Measurements from ENCODE around the gene RNF186. TPM values are rescaled to one million over a fixed set of nuclear protein-coding genes. Genes with fewer than 3 reads are reported as not detected.

The RNF186 gene
- total and polyA plus RNA-seq, 5 donors, result not detected

DNA sequence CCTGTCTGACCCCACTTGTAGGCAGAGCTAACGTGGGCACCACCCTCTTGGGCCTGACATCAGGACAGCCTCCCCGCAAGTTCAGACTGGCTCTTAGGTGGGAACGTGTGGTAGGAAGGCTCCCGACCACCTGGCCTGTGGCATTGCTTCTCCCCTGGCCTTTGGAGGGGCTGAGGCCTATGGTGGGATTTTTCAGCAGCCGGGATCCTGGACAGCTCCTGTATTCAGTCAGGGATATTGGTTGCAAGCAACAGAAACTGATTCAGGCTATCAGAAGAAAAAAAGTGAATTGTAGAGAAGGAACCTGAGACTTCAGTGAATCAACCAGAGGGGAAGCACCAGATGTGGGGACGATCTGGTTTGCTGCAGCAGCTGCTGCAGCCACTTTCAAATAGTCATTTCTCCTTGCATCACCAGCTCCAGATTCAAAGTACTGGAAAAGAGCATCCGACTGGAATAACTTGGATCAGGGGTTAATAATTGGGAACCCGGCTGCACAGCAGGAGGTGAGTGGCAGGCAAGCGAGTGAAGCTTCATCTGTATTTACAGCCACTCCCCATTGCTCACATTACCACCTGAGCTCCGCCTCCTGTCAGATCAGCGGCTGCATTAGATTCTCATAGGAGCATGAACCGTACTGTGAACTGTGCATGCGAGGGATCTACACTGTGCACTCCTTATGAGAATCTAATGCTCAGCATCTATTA lies 5.9 kb downstream of the RNF186 start:
- intact Hi-C loops (cut with DNase I), result no loop called here
- DNase-seq (no peak), ATAC-seq (no peak)
- no peaks in the 10 kb centered on the region for H3K9me3 ChIP-seq (ENCODE audit: control insufficient read depth, low read length)
- no peak overlapping the region for H3K27ac ChIP-seq (ENCODE audit: low read length)
- WGBS, result 71% methylated on average over 13 of the region's 13 CpGs
- H3K4me1 ChIP-seq (ENCODE audit: control insufficient read depth, insufficient read depth, low read length), result peaks cover 2% of the 10 kb centered on the region
- no peak overlapping the region for H3K4me3 ChIP-seq (ENCODE audit: low read length)
- no peaks in the 10 kb centered on the region for H3K27me3 ChIP-seq (ENCODE audit: control insufficient read depth, insufficient read depth)

DNA sequence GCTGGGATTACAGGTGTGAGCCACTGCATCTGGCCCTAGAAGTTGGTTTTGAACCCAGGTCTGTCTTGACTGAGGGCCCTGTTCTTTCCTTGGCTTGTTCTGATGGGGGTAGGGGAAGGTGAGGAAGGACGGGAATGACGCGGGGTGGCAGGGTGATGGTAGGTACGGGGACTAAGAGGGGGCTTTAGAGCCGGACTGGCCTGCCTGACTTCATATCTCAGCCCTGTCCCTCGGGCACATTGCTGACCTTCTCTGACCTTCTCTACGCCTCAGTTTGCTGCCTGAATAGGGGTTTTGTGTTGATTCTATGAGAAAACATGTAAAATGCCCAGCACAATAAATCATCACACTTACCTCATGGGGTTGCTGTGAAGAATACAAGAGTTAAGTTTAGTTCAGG lies 6.7 kb downstream of the RNF186 start:
- Histone ChIP-seq H3K27ac (ENCODE audit: low read length) (no peak overlapping the region), H3K27me3 (ENCODE audit: control insufficient read depth, insufficient read depth) (no peaks in the 10 kb centered on the region), H3K4me3 (ENCODE audit: low read length) (no peak overlapping the region), H3K4me1 (ENCODE audit: control insufficient read depth, insufficient read depth, low read length) (peaks cover 2% of the 10 kb centered on the region), H3K9me3 (ENCODE audit: control insufficient read depth, low read length) (no peaks in the 10 kb centered on the region)
- WGBS, result 83% methylated on average over 7 of the region's 7 CpGs
- ATAC-seq, result no peak
- DNase-seq, result no peak
- intact Hi-C loops (cut with DNase I), result no loop called here

- H3K4me1 ChIP-seq (ENCODE audit: control insufficient read depth, insufficient read depth, low read length), result no peaks in the 10 kb centered on the region
- intact Hi-C loops (cut with DNase I), result no loop called here
- ATAC-seq (peak in 1 of 2 donors; percentile 28), DNase-seq (no peak)
- H3K27ac ChIP-seq (ENCODE audit: low read length), result no peak overlapping the region
- H3K27me3 ChIP-seq (ENCODE audit: control insufficient read depth, insufficient read depth), result no peaks in the 10 kb centered on the region
- WGBS, result 65% methylated on average over 6 of the region's 6 CpGs
- H3K9me3 ChIP-seq (ENCODE audit: control insufficient read depth, low read length), result no peaks in the 10 kb centered on the region
- H3K4me3 ChIP-seq (ENCODE audit: low read length), result no peak overlapping the region
These were observed 10.2 kb downstream of the RNF186 start for GRCh38 chr1:19804831-19805251.

DNA sequence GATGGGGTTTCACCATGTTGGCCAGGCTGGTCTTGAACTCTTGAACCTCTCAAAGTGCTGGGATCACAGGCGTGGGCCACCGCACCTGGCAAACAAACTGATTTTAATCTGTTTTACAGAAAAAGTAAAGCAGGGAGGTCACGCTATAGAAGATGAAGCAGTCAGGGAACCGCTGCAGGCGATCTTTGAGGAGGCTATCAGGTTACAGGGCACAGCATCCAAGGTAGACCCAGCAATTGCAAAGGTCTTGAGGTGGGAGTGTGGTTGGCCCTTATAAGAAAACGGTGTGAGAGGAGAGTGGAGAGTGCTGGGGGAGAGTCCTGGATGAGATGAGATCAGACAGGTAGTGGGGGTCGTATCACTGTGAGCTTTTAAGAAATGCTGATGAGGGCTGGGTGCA lies 12.8 kb downstream of the RNF186 start:
- Histone ChIP-seq H3K9me3 (ENCODE audit: control insufficient read depth, low read length) (no peaks in the 10 kb centered on the region), H3K4me1 (ENCODE audit: control insufficient read depth, insufficient read depth, low read length) (peaks cover 5% of the 10 kb centered on the region), H3K4me3 (ENCODE audit: low read length) (no peak overlapping the region), H3K27me3 (ENCODE audit: control insufficient read depth, insufficient read depth) (no peaks in the 10 kb centered on the region), H3K27ac (ENCODE audit: low read length) (no peak overlapping the region)
- DNase-seq (no peak), ATAC-seq (no peak)
- WGBS, result 54% methylated on average over 7 of the region's 7 CpGs
- intact Hi-C loops (cut with DNase I), result no loop called here

- Histone ChIP-seq H3K4me1 (ENCODE audit: control insufficient read depth, insufficient read depth, low read length) (peaks cover 5% of the 10 kb centered on the region), H3K4me3 (ENCODE audit: low read length) (peak overlapping the region; percentile 64), H3K27ac (ENCODE audit: low read length) (peak overlapping the region; percentile 16), H3K27me3 (ENCODE audit: control insufficient read depth, insufficient read depth) (no peaks in the 10 kb centered on the region), H3K9me3 (ENCODE audit: control insufficient read depth, low read length) (no peaks in the 10 kb centered on the region)
- 19% methylated on average over 33 of the region's 33 CpGs for WGBS
- intact Hi-C loops (cut with DNase I), result no loop called here
- peak; percentile 53 to 82 (median 78) for DNase-seq
- ATAC-seq, result peak; percentile 56 to 64
These were observed 14.8 kb downstream of the RNF186 start for GRCh38 chr1:19800076-19800804.

GRCh38 chr1:19799230-19800075 lies 15.6 kb downstream of the RNF186 start, which contains the start of gene TMCO4:
TMCO4 (minus strand) TSS chr1:19799916; CDS start chr1:19780758, 19,158 bp downstream.
- 2% methylated on average over 70 of the region's 70 CpGs for WGBS
- DNase-seq, result peak; percentile 67 to 89 (median 87)
- intact Hi-C loops (cut with DNase I), result loop anchor here in 1 of 4 donors (10.0 kb wide), 1 partner anchor 675 kb away; no protein-coding TSS in a partner anchor

DNA sequence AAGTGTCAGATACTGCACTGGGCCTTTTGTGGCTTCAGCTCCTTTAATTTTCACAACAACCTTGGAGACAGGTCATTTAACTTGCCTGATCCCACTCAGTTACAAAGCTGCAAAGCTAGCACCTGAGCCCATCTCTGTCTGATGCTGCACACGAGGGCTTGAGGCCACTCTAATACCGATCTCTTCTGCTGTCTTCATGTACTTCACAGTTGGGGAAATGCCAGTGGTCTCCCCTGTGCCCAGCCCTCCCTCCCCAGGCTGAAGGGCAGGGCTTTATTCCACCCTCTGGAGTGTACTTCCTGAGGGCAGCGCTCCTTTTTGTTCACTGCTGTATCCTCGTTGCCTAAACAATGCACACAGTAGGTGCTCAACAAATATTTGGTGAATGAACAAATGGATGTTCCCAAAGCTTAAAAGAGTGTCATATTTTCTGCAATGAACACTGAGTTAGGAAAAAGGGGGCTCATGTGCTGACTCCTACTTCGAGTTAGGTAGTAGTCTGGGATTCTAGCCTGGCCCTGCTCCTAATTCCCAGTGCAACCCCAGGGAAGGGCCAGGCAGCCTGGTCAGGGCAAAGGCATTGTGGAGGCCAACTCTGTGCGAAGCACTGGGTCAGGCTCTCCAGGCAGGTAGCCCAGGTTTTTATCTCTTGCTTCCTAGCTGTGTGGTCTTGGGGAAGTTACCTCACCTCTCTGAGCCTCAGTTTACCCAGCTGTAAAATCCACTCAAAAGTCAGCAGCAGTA lies 16.4 kb downstream of the RNF186 start:
- ATAC-seq (peak in 1 of 2 donors; percentile 15), DNase-seq (no peak)
- intact Hi-C loops (cut with DNase I), result loop anchor here in 1 of 4 donors (10.0 kb wide), 1 partner anchor 674 kb away; no protein-coding TSS in a partner anchor
- Histone ChIP-seq H3K9me3 (ENCODE audit: control insufficient read depth, low read length) (no peaks in the 10 kb centered on the region), H3K27me3 (ENCODE audit: control insufficient read depth, insufficient read depth) (no peaks in the 10 kb centered on the region), H3K4me1 (ENCODE audit: control insufficient read depth, insufficient read depth, low read length) (peaks cover 5% of the 10 kb centered on the region), H3K4me3 (ENCODE audit: low read length) (peak overlapping the region; percentile 64), H3K27ac (ENCODE audit: low read length) (peak overlapping the region; percentile 50)
- 75% methylated on average over 6 of the region's 6 CpGs for WGBS

More at GRCh38 chr1:19799230-19800075, 15.6 kb downstream of the RNF186 start, which contains the start of gene TMCO4:
- Histone ChIP-seq H3K4me3 (ENCODE audit: low read length) (peak within 1 kb of the TSS; percentile 64), H3K27ac (ENCODE audit: low read length) (peak within 1 kb of the TSS; percentile 50), H3K4me1 (ENCODE audit: control insufficient read depth, insufficient read depth, low read length) (peaks cover 5% of the 10 kb centered on the region), H3K27me3 (ENCODE audit: control insufficient read depth, insufficient read depth) (no peaks in the 10 kb centered on the region), H3K9me3 (ENCODE audit: control insufficient read depth, low read length) (no peaks in the 10 kb centered on the region)
- ATAC-seq, result peak; percentile 86 to 91

DNA sequence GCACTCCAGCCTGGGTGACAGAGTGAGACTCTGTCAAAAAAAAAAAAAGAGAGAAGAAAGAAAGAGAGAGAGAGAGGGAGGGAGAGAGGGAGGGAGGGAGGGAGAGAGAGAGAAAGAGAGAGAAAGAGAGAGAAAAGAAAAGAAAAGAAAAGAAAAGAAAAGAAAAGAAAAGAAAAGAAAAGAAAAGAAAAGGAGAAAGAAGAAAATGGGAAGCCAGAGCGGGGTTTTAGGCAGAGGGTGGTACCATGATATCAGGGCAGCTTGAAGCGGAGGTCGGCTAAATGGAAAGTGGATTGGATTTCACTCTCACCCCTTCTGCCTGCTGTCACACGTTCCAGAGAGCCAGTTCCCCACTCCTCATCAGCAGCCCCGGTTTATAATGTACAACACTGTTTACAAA lies 17.3 kb downstream of the RNF186 start:
- intact Hi-C loops (cut with DNase I), result loop anchor here in 1 of 4 donors (10.0 kb wide), 1 partner anchor 673 kb away; no protein-coding TSS in a partner anchor
- no peak overlapping the region for H3K27ac ChIP-seq (ENCODE audit: low read length)
- H3K4me3 ChIP-seq (ENCODE audit: low read length), result no peak overlapping the region
- DNase-seq (no peak), ATAC-seq (no peak)
- H3K9me3 ChIP-seq (ENCODE audit: control insufficient read depth, low read length), result no peaks in the 10 kb centered on the region
- peaks cover 5% of the 10 kb centered on the region for H3K4me1 ChIP-seq (ENCODE audit: control insufficient read depth, insufficient read depth, low read length)
- H3K27me3 ChIP-seq (ENCODE audit: control insufficient read depth, insufficient read depth), result no peaks in the 10 kb centered on the region
- WGBS, result 79% methylated on average over 5 of the region's 5 CpGs

GRCh38 chr1:19794583-19794982 lies 20.5 kb downstream of the RNF186 start:
- Histone ChIP-seq H3K9me3 (ENCODE audit: control insufficient read depth, low read length) (no peaks in the 10 kb centered on the region), H3K27me3 (ENCODE audit: control insufficient read depth, insufficient read depth) (no peaks in the 10 kb centered on the region), H3K4me1 (ENCODE audit: control insufficient read depth, insufficient read depth, low read length) (peaks cover 5% of the 10 kb centered on the region), H3K4me3 (ENCODE audit: low read length) (no peak overlapping the region), H3K27ac (ENCODE audit: low read length) (no peak overlapping the region)
- no peak for ATAC-seq
- intact Hi-C loops (cut with DNase I), result loop anchor here in 1 of 4 donors (10.0 kb wide), 1 partner anchor 670 kb away; no protein-coding TSS in a partner anchor
- WGBS, result 85% methylated on average over 4 of the region's 4 CpGs
- no peak for DNase-seq

Measured in right cardiac atrium (tissue), 5 donors.